NCI-H1417 (cell line): ENCODE data around the gene DIAPH3.

ENCODE experiments used
- DNase-seq, 3 experiments: peaks; one replicate each; lab custom pipeline; 2025; lab: John Stamatoyannopoulos, UW

DIAPH3 gene

GRCh38 chr13:59721926-59722910 is 441.5 kb downstream of the DIAPH3 start:
- peak in 1 of 3 experiments; percentile 47 for DNase-seq

GRCh38 chr13:59715611-59716010 is 448.1 kb downstream of the DIAPH3 start:
- DNase-seq = no peak

GRCh38 chr13:59710996-59711701 is 452.6 kb downstream of the DIAPH3 start:
- DNase-seq = peak in 2 of 3 experiments; percentile 30 to 59

- DNase-seq = no peak
Observed at GRCh38 chr13:59710416-59710815, 453.3 kb downstream of the DIAPH3 start.

GRCh38 chr13:59706101-59706976 is 457.4 kb downstream of the DIAPH3 start:
- no peak for DNase-seq

GRCh38 chr13:59702269-59702668 is 461.5 kb downstream of the DIAPH3 start:
- DNase-seq = no peak

GRCh38 chr13:59701261-59701660 is 462.5 kb downstream of the DIAPH3 start:
- no peak for DNase-seq

GRCh38 chr13:59700281-59700680 is 463.4 kb downstream of the DIAPH3 start:
- DNase-seq = no peak

GRCh38 chr13:59696271-59696670 is 467.5 kb downstream of the DIAPH3 start:
- DNase-seq = no peak

GRCh38 chr13:59691501-59692066 is 472.1 kb downstream of the DIAPH3 start:
- DNase-seq = no peak

- no peak for DNase-seq
Observed at GRCh38 chr13:59690857-59691500, 472.7 kb downstream of the DIAPH3 start.

GRCh38 chr13:59689057-59689456 is 474.7 kb downstream of the DIAPH3 start:
- no peak for DNase-seq

- DNase-seq = peak in 2 of 3 experiments; percentile 7 to 47
Observed at GRCh38 chr13:59686798-59687394, 476.8 kb downstream of the DIAPH3 start.

GRCh38 chr13:59684105-59684504 is 479.6 kb downstream of the DIAPH3 start:
- no peak for DNase-seq

- DNase-seq = no peak
Observed at GRCh38 chr13:59681636-59682311, 482.0 kb downstream of the DIAPH3 start.

GRCh38 chr13:59680429-59681024 is 483.2 kb downstream of the DIAPH3 start:
- peak in 2 of 3 experiments; percentile 26 to 68 for DNase-seq

- DNase-seq = peak in 1 of 3 experiments; percentile 61
Observed at GRCh38 chr13:59679254-59679653, 484.5 kb downstream of the DIAPH3 start.

GRCh38 chr13:59677966-59678814 is 485.5 kb downstream of the DIAPH3 start:
- DNase-seq = peak; percentile 42 to 79 (median 51)

GRCh38 chr13:59677430-59677829 is 486.3 kb downstream of the DIAPH3 start:
- DNase-seq = no peak
